Heart right ventricle (tissue), 16 donors: ENCODE data around the gene GPRIN3. TPM values are rescaled to one million over a fixed set of nuclear protein-coding genes. Genes with fewer than 3 reads are reported as not detected.

Source experiments
- ATAC-seq, 8 donors: fragments of 200-7000 bp; cut with Tn5 transposase; one replicate each; pipeline ENCODE4 v1.9.1; 2020; ENCODE audit warnings: mild to moderate bottlenecking in 8 of 8, moderate library complexity in 8 of 8, moderate number of reproducible peaks in 1 of 8
- DNase-seq, 2 donors: peaks; one replicate each; pipeline ENCODE4 v3.0.0-alpha.2; 2020
- H3K27ac ChIP-seq, 10 donors: fragments of 200-600 bp; sonication (generic) in 2 of 10; one replicate each; pipeline versions ENCODE4 v1.5.0 to v1.8.0; 2020 to 2022; ENCODE audit warnings: mild to moderate bottlenecking in 3 of 10
- H3K27me3 ChIP-seq, 7 donors: fragments of 200-600 bp; one replicate each; pipeline ENCODE4 v1.8.0; 2021 to 2022; ENCODE audit warnings: mild to moderate bottlenecking in 2 of 7
- H3K36me3 ChIP-seq, 9 donors: fragments of 200-600 bp; sonication (generic) in 1 of 9; one replicate each; pipeline versions ENCODE4 v1.5.0 to v1.8.0; 2020 to 2022; ENCODE audit warnings: mild to moderate bottlenecking in 2 of 9
- H3K4me1 ChIP-seq, 9 donors: fragments of 200-600 bp; sonication (generic) in 1 of 9; one replicate each; pipeline versions ENCODE4 v1.5.0 to v1.8.0; 2020 to 2022; ENCODE audit warnings: mild to moderate bottlenecking in 4 of 9
- H3K4me3 ChIP-seq, 10 donors: fragments of 200-600 bp; sonication (generic) in 2 of 10; one replicate each; pipeline versions ENCODE4 v1.5.0 to v1.8.0; 2020 to 2022; ENCODE audit warnings: mild to moderate bottlenecking in 7 of 10, moderate library complexity in 2 of 10
- H3K9me3 ChIP-seq, 11 donors: fragments of 200-600 bp in 10 of 11; sonication (generic) in 2 of 11; one replicate each; pipeline versions ENCODE4 v1.5.0 to v1.8.0; 2013 to 2022; ENCODE audit warnings: mild to moderate bottlenecking in 2 of 11, control low read depth in 1 of 11, moderate library complexity in 1 of 11
- WGBS, 2 donors: extraction: QIAGEN DNeasy Blood & Tissue Kit; methylation state at CpG; one replicate each; pipeline ENCODE4 v1.1.7; 2013; ENCODE audit warnings: inconsistent platforms in 1 of 2; 5-methylcytosine and 5-hydroxymethylcytosine counted together
- intact Hi-C, 10 donors: fragments of 100-400 bp; cut with DNase I; formaldehyde crosslinking; loops; one replicate each; pipeline versions ENCODE4 v1.11.1 to v1.14.2; 2022
- polyA plus RNA-seq, 2 donors: library from polyadenylated mRNA; stranded (reverse); fragments of 200-250 nt; gene quantifications; one replicate each; pipeline ENCODE4 v1.2.3, GENCODE V29; 2013
- total RNA-seq, 10 donors: library from RNA; stranded (reverse); fragmentation: NEBNext Ultra II Directional in 3 of 10; extraction: Animal tissue kit (Norgen Biotek cat#: 25700) in 3 of 10; gene quantifications; one replicate each; pipeline versions ENCODE4 v1.2.1 to v1.2.4, GENCODE V29; 2021 to 2023
- TF ChIP-seq, protein P1 (sequence below), 9 donors: fragments of 200-600 bp; sonication (generic) in 2 of 9; IDR thresholded peaks; one replicate each; pipeline versions ENCODE4 v1.5.0 to v1.8.0; 2021 to 2022; ENCODE audit warnings: antibody characterized with exemption in 9 of 9, mild to moderate bottlenecking in 5 of 9, moderate library complexity in 1 of 9
- donor health status: Arrhythmogenic right ventricular cardiomyopathy.
- donor health status: ischemic (EF 13 %, LVEDD 7.1; RV severe dilation, severe dysfunction).
- donor health status: healthy with polysubstance abuse.
- donor health status: DM: no; HTN: yes; CAD: no.
- donor health status: DM: no; HTN: no; CAD: no.
- donor health status: ischemic (EF 25% LVEDD 6.9; RV normal size, moderate dysfunction).
- donor health status: ischemic (EF 25% LVEDD 5.7; RV mildly dilated, moderate dysfunction).
- donor health status: healthy.
- donor health status: DM: yes; HTN: yes; CAD: no.
- donor health status: Ischemic cardiomyopathy.
- donor health status: ischemic (EF 35%, LVEDD 5.7; RV mildly dilated, moderate dysfunction).
- donor health status: nonischemic (EF 11% LVEDD 7.7; RV severe dilation, severe dysfunction).
- donor health status: DM: yes; HTN: yes; CAD: no.
- donor health status: PGD.
- donor health status: ischemic (EF 29% LVEDD 5.4; RV normal size, mild dysfunction).
- donor health status: nonischemic (EF 23%, LVEDD 6.1; RV moderate dilation, normal function).

Gene GPRIN3
- total and polyA plus RNA-seq, 12 donors: 1.7 to 12.2 (median 9.5) TPM

DNA sequence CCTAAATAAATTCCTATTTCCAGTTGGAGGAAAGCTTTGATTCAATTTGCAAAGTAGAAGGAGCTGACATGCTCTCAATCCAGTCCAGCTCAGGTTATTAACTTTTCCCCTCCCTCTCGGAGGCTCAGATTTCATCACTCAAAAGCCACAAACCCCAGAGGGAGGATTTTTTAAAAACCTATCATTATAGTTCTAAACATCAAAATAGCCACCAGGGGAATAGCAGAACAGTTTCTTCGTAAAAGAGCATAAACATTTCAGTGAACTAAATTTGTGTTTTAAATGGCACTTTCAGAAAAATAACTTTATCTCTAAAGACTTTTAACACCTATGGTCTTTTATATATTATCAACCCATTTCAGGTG is 8.8 kb downstream of the GPRIN3 start:
- ATAC-seq (peak in 4 of 8 donors; percentile 31 to 48 (median 43)), DNase-seq (no peak)
- TF ChIP-seq, protein P1, sequence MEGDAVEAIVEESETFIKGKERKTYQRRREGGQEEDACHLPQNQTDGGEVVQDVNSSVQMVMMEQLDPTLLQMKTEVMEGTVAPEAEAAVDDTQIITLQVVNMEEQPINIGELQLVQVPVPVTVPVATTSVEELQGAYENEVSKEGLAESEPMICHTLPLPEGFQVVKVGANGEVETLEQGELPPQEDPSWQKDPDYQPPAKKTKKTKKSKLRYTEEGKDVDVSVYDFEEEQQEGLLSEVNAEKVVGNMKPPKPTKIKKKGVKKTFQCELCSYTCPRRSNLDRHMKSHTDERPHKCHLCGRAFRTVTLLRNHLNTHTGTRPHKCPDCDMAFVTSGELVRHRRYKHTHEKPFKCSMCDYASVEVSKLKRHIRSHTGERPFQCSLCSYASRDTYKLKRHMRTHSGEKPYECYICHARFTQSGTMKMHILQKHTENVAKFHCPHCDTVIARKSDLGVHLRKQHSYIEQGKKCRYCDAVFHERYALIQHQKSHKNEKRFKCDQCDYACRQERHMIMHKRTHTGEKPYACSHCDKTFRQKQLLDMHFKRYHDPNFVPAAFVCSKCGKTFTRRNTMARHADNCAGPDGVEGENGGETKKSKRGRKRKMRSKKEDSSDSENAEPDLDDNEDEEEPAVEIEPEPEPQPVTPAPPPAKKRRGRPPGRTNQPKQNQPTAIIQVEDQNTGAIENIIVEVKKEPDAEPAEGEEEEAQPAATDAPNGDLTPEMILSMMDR (IDR thresholded peaks at IDR 0.05): peak in 1 of 9 donors; percentile 12
- H3K4me3 ChIP-seq: peak overlapping the region in 8 of 10 donors; percentile 14 to 47 (median 37)
- WGBS, 2 donors: 26 to 30% methylated on average over 2 of the region's 2 CpGs
- H3K9me3 ChIP-seq: no peaks in the 10 kb centered on the region
- intact Hi-C loops: loop anchor here in 2 of 10 donors (5.0 kb wide), 1 partner anchor 41 kb away; no protein-coding TSS in a partner anchor
- H3K4me1 ChIP-seq: peaks cover 0 to 100% (median 58%) of the 10 kb centered on the region in 9 donors
- peak overlapping the region; percentile 12 to 93 (median 75) for H3K27ac ChIP-seq
- H3K36me3 ChIP-seq: no peaks in the 10 kb centered on the region
- H3K27me3 ChIP-seq: no peaks in the 10 kb centered on the region

- H3K36me3 ChIP-seq: no peaks in the 10 kb centered on the region
- TF ChIP-seq, protein P1 (IDR thresholded peaks at IDR 0.05): no peak
- H3K9me3 ChIP-seq: no peaks in the 10 kb centered on the region
- ATAC-seq (peak in 7 of 8 donors; percentile 20 to 63 (median 53)), DNase-seq (no peak)
- no peaks in the 10 kb centered on the region for H3K27me3 ChIP-seq
- peak overlapping the region in 8 of 10 donors; percentile 57 to 93 (median 75) for H3K27ac ChIP-seq
- intact Hi-C loops: loop anchor here in 2 of 10 donors (5.0 kb wide), 1 partner anchor 41 kb away; no protein-coding TSS in a partner anchor
- peaks cover 0 to 100% (median 61%) of the 10 kb centered on the region in 9 donors for H3K4me1 ChIP-seq
- peak overlapping the region in 5 of 10 donors; percentile 21 to 47 (median 38) for H3K4me3 ChIP-seq
- 31 to 46% methylated on average over 2 of the region's 2 CpGs for WGBS, 2 donors
These were observed 9.4 kb downstream of the GPRIN3 start for GRCh38 chr4:89298155-89298554.

DNA sequence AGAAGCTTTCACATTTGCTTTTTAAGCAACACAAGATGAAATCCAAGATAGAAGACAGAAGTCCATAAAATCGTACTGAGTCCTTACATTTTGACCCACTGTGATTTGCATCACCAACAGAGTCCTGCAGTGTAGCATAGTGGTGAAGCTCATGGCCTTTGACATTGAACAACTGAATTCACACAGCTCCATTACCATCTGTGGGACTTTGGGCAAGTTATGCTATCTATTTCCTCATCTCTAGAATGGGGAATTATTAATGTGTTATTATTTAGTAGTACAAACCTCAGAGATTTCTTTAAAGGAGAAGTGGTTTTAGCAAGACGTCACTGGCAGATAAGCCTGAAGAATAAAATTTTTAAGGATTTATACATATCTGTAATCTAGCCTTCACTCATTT is 10.7 kb downstream of the GPRIN3 start:
- Histone ChIP-seq H3K36me3 (no peaks in the 10 kb centered on the region), H3K4me3 (no peak overlapping the region), H3K4me1 (peaks cover 0 to 99% (median 52%) of the 10 kb centered on the region in 9 donors), H3K27ac (peak overlapping the region in 7 of 10 donors; percentile 18 to 93 (median 75)), H3K9me3 (peaks cover 0 to under 1% (median 0%) of the 10 kb centered on the region in 11 donors), H3K27me3 (no peaks in the 10 kb centered on the region)
- no peak for DNase-seq
- ATAC-seq: no peak
- TF ChIP-seq, protein P1 (IDR thresholded peaks at IDR 0.05): no peak
- intact Hi-C loops: loop anchor here in 2 of 10 donors (5.0 kb wide), 1 partner anchor 40 kb away; no protein-coding TSS in a partner anchor
- WGBS, 2 donors: 72 to 77% methylated on average over 2 of the region's 2 CpGs

DNA sequence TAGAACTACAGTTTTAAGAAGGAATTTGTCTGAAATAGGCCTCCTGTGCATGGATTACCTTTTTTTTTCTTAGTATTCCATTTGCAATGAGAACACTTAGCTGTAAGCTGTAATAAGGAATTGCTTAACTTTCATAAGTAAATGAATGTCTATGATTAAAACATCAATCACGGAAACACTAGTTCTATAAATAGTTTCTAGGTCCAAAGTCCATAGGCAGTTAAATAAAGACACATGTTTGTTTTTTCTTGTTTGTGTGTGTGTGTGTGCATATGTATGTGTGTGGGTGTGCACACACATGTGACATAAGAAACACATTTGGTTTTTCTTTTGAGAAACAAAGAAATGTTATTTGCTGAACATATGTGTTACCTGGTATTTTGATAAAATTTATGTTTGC is 11.2 kb downstream of the GPRIN3 start:
- intact Hi-C loops: loop anchor here in 2 of 10 donors (5.0 kb wide), 1 partner anchor 39 kb away; no protein-coding TSS in a partner anchor
- H3K9me3 ChIP-seq: peaks cover 0 to 5% (median 0%) of the 10 kb centered on the region in 11 donors
- peaks cover 0 to 99% (median 54%) of the 10 kb centered on the region in 9 donors for H3K4me1 ChIP-seq
- H3K27ac ChIP-seq: peak overlapping the region in 5 of 10 donors; percentile 18 to 93 (median 76)
- TF ChIP-seq, protein P1 (IDR thresholded peaks at IDR 0.05): no peak
- H3K4me3 ChIP-seq: no peak overlapping the region
- WGBS, 2 donors: 27 to 41% methylated on average over 1 of the region's 1 CpG
- no peak for ATAC-seq
- H3K27me3 ChIP-seq: no peaks in the 10 kb centered on the region
- H3K36me3 ChIP-seq: no peaks in the 10 kb centered on the region
- DNase-seq: no peak
